Measurements from ENCODE around the gene ANXA7.
"Not testable (repeated sequence)": the region's sequence is repeated elsewhere in the genome, so short reads cannot be mapped to it uniquely, and the experiment has no call there.

Gene ANXA7

DNA sequence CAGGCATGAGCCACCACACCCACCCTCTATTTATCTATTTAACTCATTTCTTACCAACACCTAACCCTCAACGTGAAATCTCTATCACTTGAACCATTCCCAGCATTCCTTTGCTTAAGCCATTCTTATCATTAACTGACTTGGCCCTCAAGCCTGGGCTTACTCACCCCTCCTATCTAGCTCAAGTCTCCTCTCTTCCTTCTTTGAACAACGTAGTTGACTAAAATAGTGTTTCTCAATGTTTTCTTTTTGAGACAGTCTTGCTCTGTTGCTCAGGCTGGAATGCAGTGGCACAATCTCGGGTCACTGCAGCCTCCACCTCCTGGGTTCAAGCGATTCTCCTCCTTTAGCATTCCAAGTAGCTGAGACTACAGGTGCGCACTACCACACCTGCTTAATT is 7.0 kb downstream of the ANXA7 start:
- DNase-seq, result no peak

DNA sequence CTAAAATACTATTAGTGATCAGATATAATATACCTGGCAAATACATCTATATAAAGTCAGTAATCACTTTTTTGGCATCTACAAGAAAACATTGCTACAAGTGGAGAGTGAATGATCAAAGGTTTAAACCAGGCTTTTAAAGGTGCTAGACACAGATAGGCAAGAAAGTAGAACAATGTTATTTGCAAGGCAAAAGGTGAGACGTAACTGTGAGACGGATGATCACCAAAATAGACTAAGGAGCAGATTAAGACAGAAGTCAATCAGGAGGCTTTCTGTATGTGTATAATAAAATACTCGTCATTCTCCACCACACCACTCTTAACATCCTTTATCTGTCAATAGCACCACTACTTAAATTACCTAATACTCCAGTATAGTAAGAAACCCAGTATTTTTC is 8.3 kb downstream of the ANXA7 start:
- DNase-seq, result no peak

DNA sequence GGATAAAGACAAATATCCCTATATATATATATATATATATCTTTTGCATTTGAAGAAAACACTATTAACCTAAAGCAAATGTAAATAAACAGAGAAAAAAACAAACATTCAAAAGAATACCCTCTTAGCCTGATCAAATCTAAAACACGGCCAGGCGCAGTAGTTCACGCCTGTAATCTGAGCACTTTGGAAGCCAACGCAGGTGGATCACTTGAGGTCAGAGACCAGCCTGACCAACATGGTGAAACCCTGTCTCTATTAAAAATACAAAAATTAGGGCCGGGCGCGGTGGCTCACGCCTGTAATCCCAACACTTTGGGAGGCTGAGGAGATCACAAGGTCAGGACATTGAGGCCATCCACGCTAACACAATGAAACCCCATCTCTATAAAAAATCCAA is 9.2 kb downstream of the ANXA7 start:
- DNase-seq, result no peak

DNA sequence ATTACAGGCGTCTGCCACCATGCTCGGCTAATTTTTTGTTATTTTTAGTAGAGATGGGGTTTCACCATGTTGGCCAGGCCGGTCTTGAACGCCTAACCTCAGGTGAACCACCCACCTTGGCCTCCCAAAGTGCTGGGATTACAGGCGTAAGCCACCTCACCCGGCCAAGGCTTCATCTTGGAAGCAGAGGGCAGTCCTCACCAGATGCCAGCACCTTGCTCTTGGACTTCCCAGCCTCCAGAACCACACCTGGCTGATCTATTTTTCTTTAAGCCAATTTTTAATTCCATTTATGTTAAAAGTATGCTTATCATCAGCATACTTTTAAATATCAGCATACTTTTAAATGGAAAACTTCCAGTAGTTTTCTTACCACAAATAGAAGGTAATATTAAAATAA is 12.2 kb downstream of the ANXA7 start:
- DNase-seq, result no peak

DNA sequence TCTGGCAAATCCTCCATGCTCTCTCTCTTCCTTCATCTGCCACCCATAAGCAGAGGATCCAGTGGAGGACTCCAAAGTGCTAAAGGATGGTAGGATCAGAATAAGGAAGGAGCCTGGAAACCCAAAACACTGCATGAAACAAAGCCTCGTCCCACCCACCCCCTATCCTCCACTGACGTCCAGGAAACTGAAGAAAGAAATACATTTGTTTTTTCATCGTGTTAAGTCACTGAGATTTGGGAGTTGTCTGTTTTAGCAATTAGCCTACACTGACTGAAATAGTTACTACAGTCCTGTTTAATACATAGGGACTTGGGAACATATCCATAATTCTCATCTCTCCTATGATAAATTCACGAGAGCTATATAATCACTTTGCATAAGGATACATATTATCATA is 14.8 kb downstream of the ANXA7 start:
- no peak for DNase-seq

DNA sequence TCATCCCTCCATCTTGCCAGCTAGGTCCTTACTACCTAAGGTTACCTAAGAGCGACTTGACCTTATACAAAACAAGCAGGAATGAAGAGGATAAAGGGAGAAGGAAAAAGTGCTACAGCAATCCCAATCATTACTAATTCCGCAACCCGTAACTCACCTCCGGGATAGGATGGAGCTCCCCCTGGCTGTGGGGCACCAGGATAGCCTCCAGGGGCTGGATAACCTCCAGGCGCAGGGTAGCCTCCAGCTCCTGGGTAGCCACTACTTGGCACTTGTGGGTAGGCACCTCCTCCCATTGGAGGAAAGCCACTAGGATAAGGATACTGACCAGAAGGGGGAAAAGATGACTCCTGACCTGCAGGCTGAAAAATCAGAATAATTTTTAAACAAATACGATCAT is 15.8 kb downstream of the ANXA7 start:
- no peak for DNase-seq

DNA sequence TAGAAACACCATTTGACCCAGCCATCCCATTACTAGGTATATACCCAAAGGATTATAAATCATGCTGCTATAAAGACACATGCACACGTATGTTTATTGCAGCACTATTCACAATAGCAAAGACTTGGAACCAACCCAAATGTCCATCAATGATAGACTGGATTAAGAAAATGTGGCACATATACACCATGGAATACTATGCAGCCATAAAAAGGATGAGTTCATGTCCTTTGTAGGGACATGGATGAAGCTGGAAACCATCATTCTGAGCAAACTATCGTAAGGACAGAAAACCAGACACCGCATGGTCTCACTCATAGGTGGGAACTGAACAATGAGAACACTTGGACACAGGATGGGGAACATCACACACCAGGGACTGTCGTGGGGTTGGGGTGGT is 19.5 kb downstream of the ANXA7 start:
- not testable (repeated sequence) for DNase-seq

DNA sequence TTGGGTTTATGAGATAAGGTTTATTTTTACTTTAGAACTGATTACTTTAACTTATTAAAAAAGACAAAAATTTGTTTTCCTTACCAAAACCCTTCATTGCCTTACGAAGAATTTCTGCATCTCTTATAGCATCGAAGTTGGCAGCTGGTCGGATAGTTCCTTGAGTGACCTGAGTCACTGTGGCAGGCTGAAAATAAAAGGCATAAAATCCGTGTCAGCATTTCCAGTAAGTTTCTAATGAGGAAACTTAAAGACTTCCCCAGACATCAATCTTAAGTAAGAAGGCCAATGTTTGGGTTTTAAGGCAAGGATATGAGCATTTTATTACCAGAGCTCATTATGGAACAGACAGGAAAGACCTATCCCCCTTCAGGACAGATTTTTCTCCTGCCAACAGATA is 25.6 kb downstream of the ANXA7 start:
- no peak for DNase-seq

DNA sequence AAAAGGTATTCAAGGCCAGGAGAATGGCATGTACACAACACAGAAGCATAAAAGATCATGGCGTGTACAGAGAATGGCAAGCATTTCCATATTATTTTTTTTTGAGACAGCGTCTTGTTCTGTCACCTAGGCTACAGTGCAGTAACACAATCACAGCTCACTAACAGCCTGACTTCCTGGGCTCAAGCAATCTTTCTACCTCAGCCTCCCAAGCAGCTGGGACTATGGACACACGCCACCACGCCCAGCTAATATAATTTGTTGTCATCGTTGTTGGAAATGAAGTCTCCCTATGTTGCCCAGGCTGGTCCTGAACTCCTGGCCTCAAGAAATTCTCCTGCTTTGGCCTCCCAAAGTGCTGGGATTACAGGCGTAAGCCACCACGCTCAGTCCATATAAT is 27.3 kb downstream of the ANXA7 start:
- no peak for DNase-seq

DNA sequence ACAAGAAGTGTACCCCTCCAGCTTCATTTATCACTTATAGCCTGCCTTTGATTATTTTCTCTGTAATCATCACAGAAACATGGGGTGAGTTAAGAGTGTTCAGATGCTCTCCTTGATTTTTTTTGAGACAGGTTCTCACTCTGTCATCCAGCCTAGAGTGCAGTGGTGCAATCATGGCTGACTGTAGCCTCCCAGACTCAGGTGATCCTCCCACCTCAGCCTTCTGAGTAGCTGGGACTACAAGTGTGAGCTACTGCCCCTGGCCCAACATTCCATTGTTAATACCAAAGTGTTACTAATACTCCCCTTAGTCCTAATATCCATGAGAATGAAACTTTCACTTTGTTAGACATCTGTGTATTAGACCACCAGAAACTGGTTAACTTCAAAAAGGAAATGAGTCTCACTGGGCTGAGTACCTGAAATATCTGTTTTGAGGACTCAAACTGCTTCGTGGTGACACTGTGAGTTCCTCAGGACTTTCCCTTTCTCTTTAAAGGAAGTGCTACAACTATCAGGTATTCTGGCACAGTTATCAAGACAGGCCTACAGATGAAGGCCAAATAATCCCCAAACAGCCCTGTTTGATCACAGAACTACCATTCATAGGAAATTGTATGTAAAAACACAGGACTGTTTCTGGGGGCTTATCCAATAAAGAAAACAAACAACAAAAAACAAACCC is 34.7 kb downstream of the ANXA7 start:
- DNase-seq, result no peak

DNA sequence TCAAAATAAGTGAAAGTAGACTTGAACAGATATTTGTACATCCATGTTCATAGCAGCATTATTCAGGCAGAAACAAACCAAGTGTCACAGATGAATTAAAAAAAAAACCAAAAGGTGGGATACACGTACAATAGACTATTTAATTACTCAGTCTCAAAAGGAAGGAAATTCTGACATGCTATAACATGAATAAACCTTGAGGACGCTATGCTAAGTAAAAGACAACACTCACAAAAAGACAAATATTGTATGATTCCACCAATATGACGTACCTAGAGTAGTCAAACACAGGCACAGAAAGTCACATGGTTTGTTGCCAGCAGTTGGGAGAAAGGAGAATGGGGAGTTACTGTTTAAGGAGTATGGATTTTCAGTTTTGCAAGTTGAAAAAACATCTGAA is 37.2 kb downstream of the ANXA7 start:
- DNase-seq, result no peak

DNA sequence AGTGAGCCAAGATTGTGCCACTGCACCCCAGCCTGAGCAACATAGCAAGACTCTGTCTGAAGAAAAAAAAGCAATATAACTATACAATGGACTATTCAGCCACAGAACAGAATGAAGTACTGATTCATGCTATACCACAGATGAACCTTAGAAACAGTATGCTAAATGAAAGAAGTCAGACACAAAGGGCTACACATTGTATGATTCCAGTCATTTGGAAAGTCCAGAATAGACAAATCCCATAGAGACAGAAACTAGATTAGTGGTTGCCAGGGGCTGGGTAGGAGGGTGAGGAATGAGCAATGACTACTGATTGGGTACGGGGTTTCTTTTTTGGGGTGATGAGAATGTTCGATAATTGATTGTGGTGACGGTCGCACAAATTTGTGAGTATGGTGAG is 45.6 kb downstream of the ANXA7 start:
- no peak for DNase-seq

DNA sequence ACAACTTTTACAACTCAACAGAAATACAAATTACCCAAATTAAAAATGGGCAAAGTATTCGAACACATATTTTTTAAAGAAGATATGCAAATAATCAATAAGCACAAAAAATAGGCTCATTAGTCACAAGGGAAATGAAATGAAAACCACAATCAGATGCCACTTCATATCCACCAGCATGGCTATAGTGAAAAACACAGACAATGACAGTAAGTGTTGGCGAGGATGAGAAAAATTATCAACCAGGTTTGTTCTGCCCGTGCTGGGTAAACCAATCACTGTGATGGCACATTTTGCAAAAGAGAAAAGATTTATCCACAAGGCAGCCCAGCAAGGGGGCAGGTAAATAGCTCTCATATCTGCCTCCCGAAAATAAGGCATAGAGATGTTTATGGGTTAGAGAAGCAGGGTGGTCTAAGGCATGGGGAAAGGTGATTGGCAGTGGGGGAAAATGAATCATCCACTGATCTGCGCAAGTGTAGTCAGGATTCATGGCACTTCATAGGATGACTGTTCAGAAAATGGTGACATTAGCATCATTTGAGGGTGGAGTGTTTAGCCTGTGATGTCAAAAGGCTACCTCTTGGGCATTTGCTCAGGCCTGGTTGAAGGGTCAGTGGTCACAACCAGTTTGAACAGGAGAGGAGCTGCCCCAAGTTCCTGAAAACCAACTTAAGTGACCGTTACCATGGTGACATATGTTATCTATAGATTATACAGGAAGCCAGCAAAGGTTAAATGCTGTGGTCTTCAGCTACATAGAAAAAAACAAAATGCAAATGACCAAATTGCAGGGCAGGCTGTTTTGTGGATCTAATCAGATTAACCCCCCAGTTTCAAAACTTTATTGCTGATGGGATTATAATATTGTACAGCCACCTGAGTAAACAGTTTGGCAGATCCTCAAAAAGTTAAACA is 47.2 kb downstream of the ANXA7 start:
- DNase-seq, result no peak

DNA sequence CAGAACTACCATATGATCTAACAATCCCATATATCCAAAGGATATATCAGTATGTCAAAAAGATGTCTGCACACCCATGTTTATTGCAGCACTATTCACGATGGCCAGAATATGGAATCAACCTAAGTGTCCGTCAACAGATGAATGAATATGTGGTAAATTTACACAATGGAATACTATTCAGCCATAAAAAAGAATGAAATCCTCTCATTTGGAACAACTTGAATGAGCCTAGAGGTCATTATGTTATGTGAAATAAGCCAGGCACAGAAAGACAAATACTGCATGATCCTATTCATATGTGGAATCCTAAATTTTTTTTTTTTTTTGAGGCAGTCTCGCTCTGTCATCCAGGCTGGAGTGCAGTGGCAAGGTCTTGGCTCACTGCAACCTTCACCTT is 48.9 kb downstream of the ANXA7 start:
- DNase-seq, result no peak

DNA sequence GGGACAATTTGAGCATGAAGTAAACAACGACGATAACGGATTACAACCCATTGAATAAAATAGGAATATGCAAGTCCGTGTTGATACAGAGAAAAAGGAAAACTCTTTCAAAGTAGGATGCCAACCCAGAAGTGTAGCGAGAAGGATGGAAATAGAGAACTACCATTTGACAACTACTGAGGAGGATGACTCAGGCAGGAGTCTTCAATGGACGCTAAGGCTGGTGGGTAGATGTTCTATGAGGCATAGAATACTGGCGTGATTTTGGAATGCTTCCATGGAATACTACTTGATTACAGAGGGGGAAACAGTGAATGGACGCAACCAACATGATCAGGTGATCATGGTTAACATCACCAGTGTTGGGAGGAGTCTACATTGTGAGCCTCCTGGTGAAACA is 54.4 kb downstream of the ANXA7 start:
- no peak for DNase-seq

DNA sequence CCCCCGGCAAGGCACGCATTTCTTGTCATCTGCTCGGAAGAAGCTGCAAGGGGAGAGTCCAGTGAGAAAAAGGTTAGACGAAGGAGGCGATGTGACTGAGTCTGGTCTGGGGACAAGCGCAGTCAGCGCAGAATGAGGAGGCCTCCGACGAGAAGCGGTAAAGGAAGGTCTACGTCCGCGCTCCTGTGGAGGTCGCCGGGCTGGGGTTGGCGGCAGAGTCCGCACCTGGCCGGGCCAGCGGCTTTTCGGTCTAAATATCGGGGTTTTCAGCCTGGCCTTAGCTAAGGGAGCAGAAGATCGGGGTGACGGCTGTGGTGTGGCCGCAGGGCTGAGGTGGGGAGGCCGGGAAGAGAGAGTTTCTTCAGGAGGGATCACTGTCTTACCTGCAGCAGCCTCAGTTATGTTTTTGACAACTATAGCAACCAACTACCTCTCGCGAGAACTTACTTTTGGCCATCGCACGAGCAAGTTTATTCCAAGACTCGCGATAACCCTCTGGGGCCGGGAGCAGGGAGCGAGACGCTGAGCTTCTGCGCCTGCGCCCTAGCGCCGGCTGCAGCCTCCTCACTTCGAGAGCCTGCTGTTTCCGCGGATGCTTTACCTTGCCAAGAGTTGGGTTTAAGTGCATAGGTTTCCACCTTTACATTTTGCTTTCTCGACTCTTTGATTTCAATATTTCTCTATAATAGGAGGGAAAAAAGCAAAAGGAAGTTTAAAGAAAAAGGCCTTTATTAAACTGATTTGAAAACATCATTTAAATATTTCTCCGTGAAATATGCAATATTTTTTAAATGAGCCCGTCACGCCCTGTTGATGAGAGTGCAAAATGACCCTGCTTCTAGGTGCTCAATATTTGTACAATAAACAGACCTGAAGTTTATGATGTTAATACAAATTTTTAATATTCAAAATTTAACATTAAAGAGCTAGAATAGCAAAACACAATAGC is 55.3 kb downstream of the ANXA7 start, which contains the start of gene CFAP70:
Gene CFAP70 (minus strand): TSS at position 534 of the 949 bp plus-strand sequence. CDS start 4,068 bp downstream, outside the sequence.
- peak; percentile 95 for DNase-seq

DNA sequence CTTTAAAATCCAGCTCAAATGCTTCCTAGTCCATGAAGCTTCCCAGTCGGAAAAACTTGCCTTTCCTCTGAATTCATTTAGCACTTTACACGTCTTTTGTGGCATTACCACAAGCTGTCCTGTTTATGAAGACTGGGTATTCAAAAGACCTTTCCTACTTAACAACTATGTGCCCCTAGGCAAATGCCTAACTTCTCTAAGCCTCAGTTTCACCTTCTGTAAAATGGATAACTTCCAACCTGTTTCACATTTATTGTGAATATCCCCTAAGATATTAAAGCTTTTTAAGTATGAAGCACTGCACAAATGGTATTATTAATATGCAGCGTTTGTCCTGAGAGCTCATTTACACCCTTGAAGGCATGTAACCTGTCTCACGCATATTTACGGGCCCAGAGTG is 56.0 kb downstream of the ANXA7 start:
- DNase-seq, result no peak

DNA sequence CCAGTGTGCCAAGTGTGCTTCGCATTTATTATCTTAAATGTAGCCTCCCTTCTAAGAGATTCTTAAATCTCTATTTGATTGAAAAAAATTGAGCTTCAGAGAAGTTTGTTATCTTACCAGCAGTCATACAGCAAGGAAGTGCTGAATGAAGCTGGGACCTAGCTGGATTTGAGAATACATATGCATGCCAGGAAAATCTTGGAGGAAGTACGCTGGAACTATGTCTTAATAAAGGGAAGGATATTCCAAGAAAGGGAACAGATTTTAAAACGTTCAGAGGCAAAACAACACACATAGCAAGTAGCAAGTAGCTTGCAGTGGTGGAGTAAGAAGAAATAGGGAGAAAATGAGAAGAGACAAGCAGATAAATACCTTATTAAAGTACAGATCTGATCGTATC is 56.7 kb downstream of the ANXA7 start:
- DNase-seq, result no peak

DNA sequence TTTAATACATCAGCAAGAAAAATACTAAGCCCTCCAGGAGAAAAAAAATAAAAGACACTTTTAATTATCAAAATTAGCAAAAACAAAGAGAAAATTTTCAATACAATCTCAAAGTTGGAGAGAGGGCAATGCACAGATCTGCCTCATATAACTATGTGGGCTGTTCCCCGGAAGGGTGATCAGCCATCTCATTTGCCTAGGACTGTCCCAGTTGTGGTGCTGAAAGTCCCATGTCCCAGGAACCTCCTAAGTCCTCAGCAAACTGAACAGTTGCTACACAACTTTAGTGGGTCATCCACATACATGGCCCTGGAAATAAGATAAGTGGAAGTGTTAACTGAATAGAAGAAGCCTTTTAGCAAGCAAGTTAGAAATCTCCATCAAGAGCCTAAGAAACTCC is 69.6 kb downstream of the ANXA7 start:
- no peak for DNase-seq

DNA sequence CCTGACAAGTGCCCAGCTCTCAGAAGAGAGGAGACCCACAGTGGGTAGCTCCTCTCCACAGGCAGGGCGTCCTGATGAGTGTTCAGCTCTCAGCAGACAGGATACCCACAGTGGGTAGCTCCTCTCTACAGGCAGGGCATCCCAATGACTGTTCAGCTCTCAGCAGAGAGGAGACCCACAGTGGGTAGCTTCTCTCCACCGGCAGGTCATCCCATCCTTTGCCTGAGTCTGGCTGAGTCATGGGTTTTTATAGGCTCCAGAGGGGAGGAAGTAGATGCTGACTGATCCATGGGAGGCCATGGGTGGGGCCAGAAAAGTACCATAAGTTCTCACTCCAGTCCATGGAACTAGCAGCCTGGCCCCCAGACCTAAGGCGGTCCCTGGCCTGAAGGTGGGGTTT is 73.7 kb downstream of the ANXA7 start:
- DNase-seq, result no peak

DNA sequence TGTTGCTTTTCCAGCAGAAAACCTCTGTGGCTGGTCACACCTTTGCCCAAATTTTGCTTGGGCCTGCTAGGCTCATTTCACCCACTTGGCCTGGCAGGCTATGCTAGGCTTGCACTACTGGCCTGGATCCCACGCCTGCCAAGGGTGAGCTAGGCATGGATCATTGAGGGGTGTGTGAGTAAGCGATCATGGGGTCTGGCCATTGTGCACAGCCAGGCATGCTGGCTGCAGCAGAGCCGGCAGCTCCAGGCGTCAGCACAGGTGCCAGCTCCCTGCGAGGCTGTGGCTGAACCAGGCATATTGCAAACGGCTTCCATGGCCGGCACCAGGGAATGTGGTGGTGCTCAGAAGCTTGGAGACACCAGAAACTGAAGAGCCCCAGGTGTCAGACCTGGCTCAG is 74.4 kb downstream of the ANXA7 start:
- DNase-seq, result no peak

DNA sequence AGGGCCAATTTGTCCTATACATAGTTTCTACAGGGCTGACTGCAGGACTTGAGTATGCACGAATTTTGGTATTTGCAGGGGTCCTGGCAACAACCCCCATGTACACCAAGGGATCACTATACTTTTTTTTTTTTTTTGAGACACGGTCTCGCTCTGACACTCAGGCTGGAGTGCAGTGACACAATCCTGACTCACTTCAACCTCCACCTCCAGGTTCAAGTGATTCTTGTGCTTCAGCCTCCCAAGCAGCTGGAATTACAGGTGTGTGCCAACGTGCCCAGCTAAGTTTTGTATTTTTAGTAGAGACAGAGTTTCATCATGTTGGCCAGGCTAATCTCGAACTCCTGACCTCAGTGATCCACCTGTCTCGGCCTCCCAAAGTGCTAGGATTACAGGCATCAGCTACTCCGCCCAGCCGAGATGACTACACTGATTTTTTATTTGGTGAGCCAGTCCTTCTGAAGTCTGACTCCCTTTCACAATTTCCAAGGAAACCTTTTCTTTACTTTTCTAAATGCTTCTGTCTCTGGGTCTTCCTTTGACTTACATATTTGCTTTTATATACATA is 75.0 kb downstream of the ANXA7 start:
- DNase-seq, result no peak

DNA sequence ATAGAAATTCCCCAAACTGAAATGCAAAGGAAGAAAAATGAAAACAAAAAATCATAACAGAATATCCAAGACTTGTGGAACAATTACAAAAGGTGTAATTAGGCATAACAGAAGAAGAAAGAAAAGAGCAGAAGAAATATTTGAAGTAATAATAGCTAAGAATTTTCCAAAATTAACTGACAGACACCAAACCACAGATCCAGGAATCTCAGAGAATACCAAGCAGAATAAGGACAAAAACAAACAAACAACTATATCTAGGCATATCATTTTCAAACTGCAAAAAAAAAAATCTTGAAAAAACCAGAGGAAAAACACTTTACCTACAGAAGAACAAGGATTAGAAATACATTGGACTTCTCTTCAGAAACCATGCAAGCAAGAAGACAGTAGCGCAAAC is 80.7 kb downstream of the ANXA7 start:
- DNase-seq, result no peak

Measured in NCI-H510A (cell line).